ENCODE results near the gene DAZ2.
"Not testable (repeated sequence)": the region's sequence is repeated elsewhere in the genome, so short reads cannot be mapped to it uniquely, and the experiment has no call there.

- TF ChIP-seq CTCF (IDR thresholded peaks at IDR 0.05; ENCODE audit: control extremely low read depth in 1 of 3, insufficient read depth in 1 of 3, low read depth in 1 of 3, low read length in 3 of 3); SIX5 (IDR thresholded peaks at IDR 0.05; ENCODE audit: low read depth, low read length); POLR2A (IDR thresholded peaks at IDR 0.05; ENCODE audit: control extremely low read depth in 1 of 2, low read depth in 2 of 2, low read length in 2 of 2); RAD21 (IDR thresholded peaks at IDR 0.05 in 1 of 2, conservative IDR thresholded peaks at IDR 0.05 in 1 of 2; ENCODE audit: low read depth in 2 of 2, low read length in 2 of 2); ZNF274 (IDR thresholded peaks at IDR 0.05; ENCODE audit: borderline replicate concordance, extremely low read depth, low read length); TAF1 (IDR thresholded peaks at IDR 0.05; ENCODE audit: low read depth, low read length): not testable (repeated sequence)
These were observed at the start of gene DAZ2 for GRCh38 chrY:23219233-23219632.
